K562 (cell line): ENCODE measurements around the gene ZNF865. TPM values are rescaled to one million over a fixed set of nuclear protein-coding genes. Genes with fewer than 3 reads are reported as not detected.

Experiments used
- CREB1 ChIP-seq, 2 experiments: sonication (generic) in 1 of 2; formaldehyde crosslinking in 1 of 2; IDR thresholded peaks; 2 replicates each; pipeline versions ENCODE4 v1.6.1 to v1.8.0; 2012 to 2022; ENCODE audit warnings: inconsistent platforms in 1 of 2, mild to moderate bottlenecking in 1 of 2, missing genetic modification reagents in 1 of 2, moderate library complexity in 1 of 2
- FOXK1 ChIP-seq: sonication (generic); formaldehyde crosslinking; IDR thresholded peaks from 2 replicates; pipeline ENCODE4 v1.8.0; 2022; ENCODE audit warnings: missing genetic modification reagents, mild to moderate bottlenecking, borderline replicate concordance
- FOXM1 ChIP-seq, 2 experiments: fragments of 450-650 bp in 1 of 2; sonication (generic) in 1 of 2; formaldehyde crosslinking in 1 of 2; IDR thresholded peaks; 2 replicates each; pipeline versions ENCODE4 v1.6.1 to v1.9.0; 2017 to 2022; ENCODE audit warnings: low read depth in 2 of 2, mild to moderate bottlenecking in 2 of 2, missing genetic modification reagents in 1 of 2, moderate library complexity in 1 of 2
- KLF1 ChIP-seq: fragments of 450-650 bp; IDR thresholded peaks from 2 replicates; pipeline ENCODE4 v1.6.1; 2016; ENCODE audit warnings: missing genetic modification characterization, missing compliant biosample characterization
- PHTF2 ChIP-seq: fragments of 250-450 bp; sonication (Bioruptor Pico); IDR thresholded peaks from 2 replicates; pipeline ENCODE4 v1.5.0; 2021; ENCODE audit warnings: mild to moderate bottlenecking
- SIN3A ChIP-seq, 2 experiments: fragments of 150-350 bp in 1 of 2; IDR thresholded peaks; 2 replicates each; pipeline ENCODE4 v1.6.1; 2011 to 2016; ENCODE audit warnings: borderline replicate concordance in 2 of 2, low read depth in 2 of 2, low read length in 2 of 2, mild to moderate bottlenecking in 2 of 2, moderate library complexity in 2 of 2; ENCODE audit not compliant: control insufficient read depth in 1 of 2
- TBP ChIP-seq: optimal IDR thresholded peaks from 2 replicates; pipeline ENCODE3; 2011; ENCODE audit warnings: low read depth, low read length, improper control_type of control experiment
- ZNF77 ChIP-seq: fragments of 250-450 bp; sonication (Bioruptor Pico); IDR thresholded peaks from 2 replicates; pipeline ENCODE4 v1.5.0; 2020
- polyA plus RNA-seq, 8 experiments: library from polyadenylated mRNA; depleted of rRNA in 4 of 8; stranded (reverse) in 5 of 8; unstranded in 3 of 8; fragments of >200 nt; fragmentation: Nextera tagmentation in 2 of 8; fragmentation: Illumina TruSeq in 1 of 8; extraction: Ambion mirVana in 2 of 8; extraction: Trizol in 1 of 8; gene quantifications; 2 replicates each; pipeline versions ENCODE4 v1.2.1 to v1.2.3, GENCODE V29; 2011 to 2014; ENCODE audit warnings: inconsistent platforms in 1 of 8, missing spikeins in 1 of 8
- total RNA-seq, 7 experiments: library from RNA; depleted of rRNA in 6 of 7; stranded (reverse); fragments of >200 nt in 6 of 7; fragmentation: Illumina TruSeq in 2 of 7; extraction: Trizol in 2 of 7; gene quantifications; 2 replicates each; pipeline versions ENCODE4 v1.2.1 to v1.2.3, GENCODE V29; 2011 to 2021; ENCODE audit warnings: low replicate concordance in 1 of 7
- TF ChIP-seq, protein P1 (sequence below), 2 experiments: fragments of 450-650 bp; formaldehyde crosslinking in 1 of 2; IDR thresholded peaks; 2 replicates each; pipeline versions ENCODE4 v1.4.0 to v1.6.1; 2014 to 2020; ENCODE audit warnings: mild to moderate bottlenecking in 2 of 2, borderline replicate concordance in 1 of 2, low read depth in 1 of 2
- TF ChIP-seq, protein P2 (sequence below): sonication (generic); formaldehyde crosslinking; IDR thresholded peaks from 2 replicates; pipeline ENCODE4 v1.8.1; 2023; ENCODE audit warnings: mild to moderate bottlenecking, missing genetic modification reagents
- TF ChIP-seq, protein P3 (sequence below): sonication (generic); formaldehyde crosslinking; IDR thresholded peaks from 2 replicates; pipeline ENCODE4 v1.8.1; 2023; ENCODE audit warnings: mild to moderate bottlenecking, missing genetic modification reagents

Gene ZNF865
- total and polyA plus RNA-seq, 9 of the 15 experiments (the other 6 are each of a cell fraction or from before 2014, with no cell fraction given), result 0.40 to 18.8 (median 1.6) TPM; not detected in 2

DNA sequence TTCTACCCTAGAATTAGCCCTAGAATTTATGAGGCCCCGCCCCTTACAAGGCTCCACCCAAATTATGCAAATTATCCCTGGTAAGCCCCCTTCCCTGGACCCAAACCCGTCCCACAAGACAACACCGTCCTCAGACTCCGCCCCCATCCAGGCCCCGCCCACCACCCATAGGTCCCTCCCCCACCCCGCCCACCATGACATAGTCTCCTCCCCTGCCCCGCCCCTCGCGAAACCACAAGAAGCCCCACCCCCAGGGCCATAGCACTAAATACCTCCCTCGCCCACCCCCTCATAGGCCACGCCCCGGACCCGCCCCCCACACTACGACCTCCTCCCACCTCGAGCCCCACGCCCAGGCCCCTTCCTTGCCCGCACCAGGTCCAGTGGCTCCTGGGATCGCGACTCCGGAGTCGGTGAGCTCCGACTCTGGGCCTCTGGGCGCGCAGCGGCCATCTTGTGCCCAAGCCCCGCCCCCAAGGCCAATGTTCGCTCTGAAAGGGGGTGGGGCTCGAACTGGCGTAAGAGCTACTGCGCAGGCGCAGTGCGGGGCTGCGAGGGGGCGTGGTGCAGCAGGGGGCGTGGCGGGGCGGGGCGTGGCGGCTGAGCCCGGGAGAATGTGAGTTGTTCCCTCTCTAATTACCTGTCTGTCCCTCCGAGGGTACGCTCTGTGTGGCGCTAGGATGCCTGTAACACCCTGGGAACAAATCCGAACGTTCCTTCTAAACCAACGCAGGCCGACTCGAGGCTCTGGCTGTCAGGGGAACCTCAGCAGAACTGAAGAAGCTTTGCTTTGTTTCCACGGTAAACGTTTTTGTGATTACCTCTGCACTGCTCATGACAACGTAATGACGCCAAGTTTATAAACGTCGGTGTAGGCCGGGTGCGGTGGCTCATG is 18.9 kb downstream of the ZNF865 start, which contains the start of gene ZNF784 (continued):
- TF ChIP-seq, protein P1, sequence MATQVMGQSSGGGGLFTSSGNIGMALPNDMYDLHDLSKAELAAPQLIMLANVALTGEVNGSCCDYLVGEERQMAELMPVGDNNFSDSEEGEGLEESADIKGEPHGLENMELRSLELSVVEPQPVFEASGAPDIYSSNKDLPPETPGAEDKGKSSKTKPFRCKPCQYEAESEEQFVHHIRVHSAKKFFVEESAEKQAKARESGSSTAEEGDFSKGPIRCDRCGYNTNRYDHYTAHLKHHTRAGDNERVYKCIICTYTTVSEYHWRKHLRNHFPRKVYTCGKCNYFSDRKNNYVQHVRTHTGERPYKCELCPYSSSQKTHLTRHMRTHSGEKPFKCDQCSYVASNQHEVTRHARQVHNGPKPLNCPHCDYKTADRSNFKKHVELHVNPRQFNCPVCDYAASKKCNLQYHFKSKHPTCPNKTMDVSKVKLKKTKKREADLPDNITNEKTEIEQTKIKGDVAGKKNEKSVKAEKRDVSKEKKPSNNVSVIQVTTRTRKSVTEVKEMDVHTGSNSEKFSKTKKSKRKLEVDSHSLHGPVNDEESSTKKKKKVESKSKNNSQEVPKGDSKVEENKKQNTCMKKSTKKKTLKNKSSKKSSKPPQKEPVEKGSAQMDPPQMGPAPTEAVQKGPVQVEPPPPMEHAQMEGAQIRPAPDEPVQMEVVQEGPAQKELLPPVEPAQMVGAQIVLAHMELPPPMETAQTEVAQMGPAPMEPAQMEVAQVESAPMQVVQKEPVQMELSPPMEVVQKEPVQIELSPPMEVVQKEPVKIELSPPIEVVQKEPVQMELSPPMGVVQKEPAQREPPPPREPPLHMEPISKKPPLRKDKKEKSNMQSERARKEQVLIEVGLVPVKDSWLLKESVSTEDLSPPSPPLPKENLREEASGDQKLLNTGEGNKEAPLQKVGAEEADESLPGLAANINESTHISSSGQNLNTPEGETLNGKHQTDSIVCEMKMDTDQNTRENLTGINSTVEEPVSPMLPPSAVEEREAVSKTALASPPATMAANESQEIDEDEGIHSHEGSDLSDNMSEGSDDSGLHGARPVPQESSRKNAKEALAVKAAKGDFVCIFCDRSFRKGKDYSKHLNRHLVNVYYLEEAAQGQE (IDR thresholded peaks at IDR 0.05; ENCODE audit: borderline replicate concordance), result no peak
- TF ChIP-seq, protein P1 (CRISPR knock-in tag; IDR thresholded peaks at IDR 0.05; ENCODE audit: low read depth), result no peak
- TF ChIP-seq KLF1, result peak; percentile 18; the same call in 1 of the 2 replicates
- TF ChIP-seq, protein P2, sequence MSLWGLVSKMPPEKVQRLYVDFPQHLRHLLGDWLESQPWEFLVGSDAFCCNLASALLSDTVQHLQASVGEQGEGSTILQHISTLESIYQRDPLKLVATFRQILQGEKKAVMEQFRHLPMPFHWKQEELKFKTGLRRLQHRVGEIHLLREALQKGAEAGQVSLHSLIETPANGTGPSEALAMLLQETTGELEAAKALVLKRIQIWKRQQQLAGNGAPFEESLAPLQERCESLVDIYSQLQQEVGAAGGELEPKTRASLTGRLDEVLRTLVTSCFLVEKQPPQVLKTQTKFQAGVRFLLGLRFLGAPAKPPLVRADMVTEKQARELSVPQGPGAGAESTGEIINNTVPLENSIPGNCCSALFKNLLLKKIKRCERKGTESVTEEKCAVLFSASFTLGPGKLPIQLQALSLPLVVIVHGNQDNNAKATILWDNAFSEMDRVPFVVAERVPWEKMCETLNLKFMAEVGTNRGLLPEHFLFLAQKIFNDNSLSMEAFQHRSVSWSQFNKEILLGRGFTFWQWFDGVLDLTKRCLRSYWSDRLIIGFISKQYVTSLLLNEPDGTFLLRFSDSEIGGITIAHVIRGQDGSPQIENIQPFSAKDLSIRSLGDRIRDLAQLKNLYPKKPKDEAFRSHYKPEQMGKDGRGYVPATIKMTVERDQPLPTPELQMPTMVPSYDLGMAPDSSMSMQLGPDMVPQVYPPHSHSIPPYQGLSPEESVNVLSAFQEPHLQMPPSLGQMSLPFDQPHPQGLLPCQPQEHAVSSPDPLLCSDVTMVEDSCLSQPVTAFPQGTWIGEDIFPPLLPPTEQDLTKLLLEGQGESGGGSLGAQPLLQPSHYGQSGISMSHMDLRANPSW (CRISPR knock-in tag), result no peak
- peak; percentile 95 for TF ChIP-seq TBP
- peak; percentile 21; the same call in 1 of the 2 replicates for TF ChIP-seq FOXK1 (CRISPR knock-in tag)
- TF ChIP-seq PHTF2, result no peak
- no peak for TF ChIP-seq CREB1 (IDR thresholded peaks at IDR 0.05)
- TF ChIP-seq CREB1 (CRISPR knock-in tag; IDR thresholded peaks at IDR 0.05), result peak; percentile 46; the same call in 1 of the 2 replicates
- TF ChIP-seq FOXM1 (IDR thresholded peaks at IDR 0.05; ENCODE audit: low read depth), result no peak
- TF ChIP-seq FOXM1 (CRISPR knock-in tag; IDR thresholded peaks at IDR 0.05; ENCODE audit: low read depth), result no peak
- TF ChIP-seq SIN3A (IDR thresholded peaks at IDR 0.05; ENCODE audit: borderline replicate concordance in 2 of 2, control insufficient read depth in 1 of 2, low read depth in 2 of 2, low read length in 2 of 2), result no peak
- TF ChIP-seq, protein P3, sequence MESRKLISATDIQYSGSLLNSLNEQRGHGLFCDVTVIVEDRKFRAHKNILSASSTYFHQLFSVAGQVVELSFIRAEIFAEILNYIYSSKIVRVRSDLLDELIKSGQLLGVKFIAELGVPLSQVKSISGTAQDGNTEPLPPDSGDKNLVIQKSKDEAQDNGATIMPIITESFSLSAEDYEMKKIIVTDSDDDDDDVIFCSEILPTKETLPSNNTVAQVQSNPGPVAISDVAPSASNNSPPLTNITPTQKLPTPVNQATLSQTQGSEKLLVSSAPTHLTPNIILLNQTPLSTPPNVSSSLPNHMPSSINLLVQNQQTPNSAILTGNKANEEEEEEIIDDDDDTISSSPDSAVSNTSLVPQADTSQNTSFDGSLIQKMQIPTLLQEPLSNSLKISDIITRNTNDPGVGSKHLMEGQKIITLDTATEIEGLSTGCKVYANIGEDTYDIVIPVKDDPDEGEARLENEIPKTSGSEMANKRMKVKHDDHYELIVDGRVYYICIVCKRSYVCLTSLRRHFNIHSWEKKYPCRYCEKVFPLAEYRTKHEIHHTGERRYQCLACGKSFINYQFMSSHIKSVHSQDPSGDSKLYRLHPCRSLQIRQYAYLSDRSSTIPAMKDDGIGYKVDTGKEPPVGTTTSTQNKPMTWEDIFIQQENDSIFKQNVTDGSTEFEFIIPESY (CRISPR knock-in tag), result 0 out of 2 replicates have a peak, but pooled peaks have one; percentile 17
- no peak for TF ChIP-seq ZNF77 (CRISPR knock-in tag)
